K562 (cell line): ENCODE data around the gene PHF21A.

Source experiments
- CHD2 ChIP-seq: IDR thresholded peaks from 2 replicates; pipeline ENCODE4 v1.6.1; 2011; ENCODE audit warnings: low read depth, low read length
- FOXP1 ChIP-seq: sonication (generic); formaldehyde crosslinking; IDR thresholded peaks from 2 replicates; pipeline ENCODE4 v1.8.0; 2022; ENCODE audit warnings: mild to moderate bottlenecking, missing genetic modification reagents
- TAF15 ChIP-seq: fragments of 200-400 bp; formaldehyde crosslinking; IDR thresholded peaks from 2 replicates; pipeline ENCODE4 v1.6.1; 2017; ENCODE audit warnings: mild to moderate bottlenecking, low read depth, low read length, moderate library complexity
- TF ChIP-seq, protein P1 (sequence below), 3 experiments: fragments of 200-800 bp in 1 of 3; sonication (Bioruptor generic) in 1 of 3; sonication (generic) in 1 of 3; formaldehyde crosslinking in 1 of 3; IDR thresholded peaks; 2 replicates each; pipeline versions ENCODE4 v1.6.1 to v1.8.0; 2016 to 2022; ENCODE audit warnings: mild to moderate bottlenecking in 2 of 3, missing compliant biosample characterization in 2 of 3, missing genetic modification characterization in 2 of 3, missing genetic modification reagents in 1 of 3
- TF ChIP-seq, protein P2 (sequence below): fragments of 250-450 bp; sonication (Bioruptor Pico); IDR thresholded peaks from 2 replicates; pipeline ENCODE4 v1.4.0; 2020; ENCODE audit warnings: mild to moderate bottlenecking, moderate library complexity

DNA sequence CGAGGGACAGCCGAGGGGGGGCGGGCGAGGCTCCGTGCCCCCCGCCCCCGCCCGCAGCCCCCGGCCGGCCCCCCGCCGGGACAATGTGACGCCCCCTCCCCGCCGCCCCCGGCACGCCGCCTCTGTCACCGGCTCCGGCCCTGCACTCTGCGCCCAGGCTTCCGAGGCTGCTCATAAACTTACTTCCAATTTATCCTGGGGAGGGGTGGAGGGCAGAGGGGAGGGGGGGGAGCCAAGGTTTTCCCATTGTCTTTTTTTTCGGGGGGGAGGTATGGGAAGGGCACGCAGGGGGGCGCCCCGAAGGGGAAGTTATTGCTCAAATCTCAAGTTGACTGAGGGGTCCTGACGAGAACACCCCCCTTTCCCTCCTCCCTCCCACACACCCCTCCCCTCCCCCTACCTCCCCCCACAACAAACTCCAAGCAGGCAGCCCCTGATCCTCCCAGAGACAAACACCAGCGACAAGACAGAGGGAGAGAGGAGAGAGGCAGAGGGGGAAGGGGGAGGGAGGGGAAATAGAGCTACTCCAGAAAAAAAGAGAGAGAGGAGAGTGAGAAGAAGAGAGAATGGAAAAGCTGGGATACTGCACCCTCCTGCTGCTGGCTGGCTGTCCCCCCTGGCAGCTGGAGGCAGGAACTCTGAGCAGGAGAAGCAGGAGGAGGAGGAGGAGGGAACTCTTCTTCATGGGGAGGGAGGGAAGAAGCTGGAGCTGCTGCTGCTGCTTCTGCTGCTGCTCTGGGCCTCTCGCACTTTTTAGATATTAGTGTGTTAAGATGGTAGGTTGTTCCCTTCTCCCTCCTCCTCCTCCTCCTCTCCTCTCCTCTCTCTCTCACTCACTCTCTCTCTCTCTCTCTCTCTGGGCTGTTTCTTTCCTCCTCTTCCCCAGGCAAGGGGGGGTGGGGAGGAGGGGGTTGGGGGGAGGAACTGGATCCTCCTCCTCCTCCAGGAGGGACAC lies 631 bp downstream of the PHF21A start:
- TF ChIP-seq, protein P1, sequence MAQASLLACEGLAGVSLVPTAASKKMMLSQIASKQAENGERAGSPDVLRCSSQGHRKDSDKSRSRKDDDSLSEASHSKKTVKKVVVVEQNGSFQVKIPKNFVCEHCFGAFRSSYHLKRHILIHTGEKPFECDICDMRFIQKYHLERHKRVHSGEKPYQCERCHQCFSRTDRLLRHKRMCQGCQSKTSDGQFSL (CRISPR knock-in tag; IDR thresholded peaks at IDR 0.05), result peak; percentile 79
- TF ChIP-seq, protein P1 (tag; IDR thresholded peaks at IDR 0.05), result no peak
- no peak for TF ChIP-seq CHD2
- TF ChIP-seq TAF15, result no peak
- TF ChIP-seq, protein P2, sequence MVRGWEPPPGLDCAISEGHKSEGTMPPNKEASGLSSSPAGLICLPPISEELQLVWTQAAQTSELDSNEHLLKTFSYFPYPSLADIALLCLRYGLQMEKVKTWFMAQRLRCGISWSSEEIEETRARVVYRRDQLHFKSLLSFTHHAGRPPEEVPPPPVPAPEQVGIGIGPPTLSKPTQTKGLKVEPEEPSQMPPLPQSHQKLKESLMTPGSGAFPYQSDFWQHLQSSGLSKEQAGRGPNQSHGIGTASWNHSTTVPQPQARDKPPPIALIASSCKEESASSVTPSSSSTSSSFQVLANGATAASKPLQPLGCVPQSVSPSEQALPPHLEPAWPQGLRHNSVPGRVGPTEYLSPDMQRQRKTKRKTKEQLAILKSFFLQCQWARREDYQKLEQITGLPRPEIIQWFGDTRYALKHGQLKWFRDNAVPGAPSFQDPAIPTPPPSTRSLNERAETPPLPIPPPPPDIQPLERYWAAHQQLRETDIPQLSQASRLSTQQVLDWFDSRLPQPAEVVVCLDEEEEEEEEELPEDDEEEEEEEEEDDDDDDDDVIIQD (CRISPR knock-in tag), result no peak
- no peak for TF ChIP-seq FOXP1 (CRISPR knock-in tag)
